Heart left ventricle (tissue), 16 donors: ENCODE data around the gene NR0B2. TPM values are rescaled to one million over a fixed set of nuclear protein-coding genes. Genes with fewer than 3 reads are reported as not detected.

Experiments
- ATAC-seq, 4 donors: fragments of 200-7000 bp; cut with Tn5 transposase; one replicate each; pipeline ENCODE4 v1.9.1; 2020 to 2022; ENCODE audit warnings: moderate library complexity in 4 of 4, mild to moderate bottlenecking in 3 of 4, moderate number of reproducible peaks in 1 of 4
- DNase-seq, 5 donors: peaks; one replicate each; pipeline ENCODE4 v3.0.0-alpha.2; 2020
- H3K27ac ChIP-seq, 12 donors: fragments of 200-600 bp; sonication (generic) in 4 of 12; one replicate each; pipeline versions ENCODE4 v1.5.0 to v1.8.0; 2016 to 2022; ENCODE audit warnings: mild to moderate bottlenecking in 2 of 12
- H3K27me3 ChIP-seq, 9 donors: fragments of 200-600 bp; sonication (generic) in 2 of 9; one replicate each; pipeline versions ENCODE4 v1.5.1 to v1.8.0; 2016 to 2022; ENCODE audit warnings: mild to moderate bottlenecking in 3 of 9
- H3K36me3 ChIP-seq, 9 donors: fragments of 200-600 bp; sonication (generic) in 2 of 9; one replicate each; pipeline versions ENCODE4 v1.5.0 to v1.8.0; 2018 to 2022; ENCODE audit warnings: mild to moderate bottlenecking in 2 of 9
- H3K4me1 ChIP-seq, 12 donors: fragments of 200-600 bp; sonication (generic) in 4 of 12; one replicate each; pipeline versions ENCODE4 v1.5.0 to v1.8.0; 2016 to 2022; ENCODE audit warnings: mild to moderate bottlenecking in 3 of 12
- H3K4me3 ChIP-seq, 12 donors: fragments of 200-600 bp; sonication (generic) in 4 of 12; one replicate each; pipeline versions ENCODE4 v1.5.0 to v1.8.0; 2017 to 2022; ENCODE audit warnings: mild to moderate bottlenecking in 9 of 12, moderate library complexity in 4 of 12
- H3K9me3 ChIP-seq, 12 donors: fragments of 200-600 bp; sonication (generic) in 4 of 12; one replicate each; pipeline versions ENCODE4 v1.5.0 to v1.8.0; 2016 to 2022; ENCODE audit warnings: mild to moderate bottlenecking in 1 of 12
- CTCF ChIP-seq, 12 donors: fragments of 200-600 bp; sonication (generic) in 4 of 12; IDR thresholded peaks; one replicate each; pipeline versions ENCODE4 v1.5.0 to v1.8.0; 2018 to 2022; ENCODE audit warnings: antibody characterized with exemption in 12 of 12, mild to moderate bottlenecking in 5 of 12
- POLR2A ChIP-seq, 2 donors: fragments of 450-650 bp; IDR thresholded peaks; one replicate each; pipeline ENCODE4 v1.6.1; 2017; ENCODE audit warnings: antibody characterized with exemption in 2 of 2, mild to moderate bottlenecking in 2 of 2, moderate library complexity in 2 of 2
- WGBS, 4 donors: extraction: QIAGEN DNeasy Blood & Tissue Kit in 2 of 4; methylation state at CpG; one replicate each; pipeline versions ENCODE4 v1.1.5 to v1.1.7; 2013 to 2018; 5-methylcytosine and 5-hydroxymethylcytosine counted together
- intact Hi-C, 10 donors: fragments of 100-400 bp; cut with DNase I; formaldehyde crosslinking; loops; one replicate each; pipeline versions ENCODE4 v1.11.1 to v1.14.2; 2022
- polyA plus RNA-seq, 2 donors: library from polyadenylated mRNA; stranded (reverse); fragments of 200-250 nt; gene quantifications; one replicate each; pipeline ENCODE4 v1.2.3, GENCODE V29; 2013
- total RNA-seq, 9 donors: library from RNA; depleted of rRNA in 2 of 9; stranded (reverse); fragments of >200 nt in 2 of 9; fragmentation: NEBNext Ultra II Directional in 3 of 9; extraction: Animal tissue kit (Norgen Biotek cat#: 25700) in 3 of 9; gene quantifications; one replicate each; pipeline versions ENCODE4 v1.1.0 to v1.2.4, GENCODE V29; 2016 to 2023
- donor health status: ischemic (EF 13 %, LVEDD 7.1; RV severe dilation, severe dysfunction).
- donor health status: healthy with polysubstance abuse.
- donor health status: DM: no; HTN: yes; CAD: no.
- donor health status: DM: no; HTN: no; CAD: no.
- donor health status: ischemic (EF 25% LVEDD 6.9; RV normal size, moderate dysfunction).
- donor health status: ischemic (EF 25% LVEDD 5.7; RV mildly dilated, moderate dysfunction).
- donor health status: healthy.
- donor health status: DM: yes; HTN: yes; CAD: no.
- donor health status: ischemic (EF 35%, LVEDD 5.7; RV mildly dilated, moderate dysfunction).
- donor health status: nonischemic (EF 11% LVEDD 7.7; RV severe dilation, severe dysfunction).
- donor health status: DM: yes; HTN: yes; CAD: no.
- donor health status: PGD.
- donor health status: ischemic (EF 29% LVEDD 5.4; RV normal size, mild dysfunction).
- donor health status: nonischemic (EF 23%, LVEDD 6.1; RV moderate dilation, normal function).

Gene NR0B2
- total and polyA plus RNA-seq, 11 donors = 2.0 to 19.2 (median 6.6) TPM

GRCh38 chr1:26953374-26953773 is 39.6 kb upstream of the NR0B2 start:
- 95 to 97% (median 96%) methylated on average over 5 of the region's 5 CpGs for WGBS, 4 donors
- Histone ChIP-seq H3K4me1 (peaks cover 0 to 15% (median 1%) of the 10 kb centered on the region in 12 donors), H3K9me3 (peaks cover 0 to 15% (median 3%) of the 10 kb centered on the region in 12 donors), H3K36me3 (no peaks in the 10 kb centered on the region), H3K4me3 (no peak overlapping the region), H3K27me3 (peaks cover 0 to 27% (median 4%) of the 10 kb centered on the region in 9 donors), H3K27ac (no peak overlapping the region)
- TF ChIP-seq POLR2A (IDR thresholded peaks at IDR 0.05) = no peak
- TF ChIP-seq CTCF (IDR thresholded peaks at IDR 0.05) = no peak
- ATAC-seq = no peak
- intact Hi-C loops = no loop called here
- peak in 1 of 5 donors; percentile 1 for DNase-seq

- TF ChIP-seq POLR2A (IDR thresholded peaks at IDR 0.05) (no peak), CTCF (IDR thresholded peaks at IDR 0.05) (no peak)
- H3K9me3 ChIP-seq = peaks cover 0 to 13% (median 3%) of the 10 kb centered on the region in 12 donors
- ATAC-seq (no peak), DNase-seq (no peak)
- H3K4me1 ChIP-seq = peaks cover 0 to 15% (median 1%) of the 10 kb centered on the region in 12 donors
- H3K4me3 ChIP-seq = no peak overlapping the region
- intact Hi-C loops = no loop called here
- 87 to 95% (median 90%) methylated on average over 23 to 24 of the region's 24 CpGs for WGBS, 4 donors
- peaks cover 0 to 6% (median 0%) of the 10 kb centered on the region in 9 donors for H3K36me3 ChIP-seq
- H3K27me3 ChIP-seq = peaks cover 0 to 12% (median 0%) of the 10 kb centered on the region in 9 donors
- H3K27ac ChIP-seq = no peak overlapping the region
These were observed 38.2 kb upstream of the NR0B2 start for GRCh38 chr1:26951821-26952497.

- Histone ChIP-seq H3K36me3 (peaks cover 0 to 13% (median 6%) of the 10 kb centered on the region in 9 donors), H3K27ac (no peak overlapping the region), H3K9me3 (peaks cover 0 to 8% (median 2%) of the 10 kb centered on the region in 12 donors), H3K27me3 (peaks cover 0 to 10% (median 0%) of the 10 kb centered on the region in 9 donors), H3K4me3 (no peak overlapping the region), H3K4me1 (peaks cover 0 to 17% (median 1%) of the 10 kb centered on the region in 12 donors)
- 89 to 96% (median 93%) methylated on average over 14 of the region's 14 CpGs for WGBS, 4 donors
- TF ChIP-seq CTCF (IDR thresholded peaks at IDR 0.05) = no peak
- TF ChIP-seq POLR2A (IDR thresholded peaks at IDR 0.05) = no peak
- intact Hi-C loops = no loop called here
- DNase-seq = no peak
- ATAC-seq = no peak
These were observed 37.4 kb upstream of the NR0B2 start for GRCh38 chr1:26951216-26951615.

GRCh38 chr1:26950602-26951001 is 36.8 kb upstream of the NR0B2 start:
- Histone ChIP-seq H3K4me3 (no peak overlapping the region), H3K4me1 (peaks cover 0 to 23% (median 3%) of the 10 kb centered on the region in 12 donors), H3K9me3 (peaks cover 0 to 2% (median 0%) of the 10 kb centered on the region in 12 donors), H3K27me3 (peaks cover 0 to 3% (median 0%) of the 10 kb centered on the region in 9 donors), H3K27ac (no peak overlapping the region), H3K36me3 (peaks cover 0 to 19% (median 12%) of the 10 kb centered on the region in 9 donors)
- DNase-seq (no peak), ATAC-seq (no peak)
- intact Hi-C loops = no loop called here
- WGBS, 4 donors = 62 to 82% (median 68%) methylated on average over 8 of the region's 8 CpGs
- no peak for TF ChIP-seq POLR2A (IDR thresholded peaks at IDR 0.05)
- no peak for TF ChIP-seq CTCF (IDR thresholded peaks at IDR 0.05)
